ENCODE data around the gene TMPRSS2. TPM values are rescaled to one million over a fixed set of nuclear protein-coding genes. Genes with fewer than 3 reads are reported as not detected.

Gene TMPRSS2
- total and polyA plus RNA-seq, 9 of the 15 experiments (the other 6 are each of a cell fraction or from before 2014, with no cell fraction given), result 0.20 TPM; not detected in 8

DNA sequence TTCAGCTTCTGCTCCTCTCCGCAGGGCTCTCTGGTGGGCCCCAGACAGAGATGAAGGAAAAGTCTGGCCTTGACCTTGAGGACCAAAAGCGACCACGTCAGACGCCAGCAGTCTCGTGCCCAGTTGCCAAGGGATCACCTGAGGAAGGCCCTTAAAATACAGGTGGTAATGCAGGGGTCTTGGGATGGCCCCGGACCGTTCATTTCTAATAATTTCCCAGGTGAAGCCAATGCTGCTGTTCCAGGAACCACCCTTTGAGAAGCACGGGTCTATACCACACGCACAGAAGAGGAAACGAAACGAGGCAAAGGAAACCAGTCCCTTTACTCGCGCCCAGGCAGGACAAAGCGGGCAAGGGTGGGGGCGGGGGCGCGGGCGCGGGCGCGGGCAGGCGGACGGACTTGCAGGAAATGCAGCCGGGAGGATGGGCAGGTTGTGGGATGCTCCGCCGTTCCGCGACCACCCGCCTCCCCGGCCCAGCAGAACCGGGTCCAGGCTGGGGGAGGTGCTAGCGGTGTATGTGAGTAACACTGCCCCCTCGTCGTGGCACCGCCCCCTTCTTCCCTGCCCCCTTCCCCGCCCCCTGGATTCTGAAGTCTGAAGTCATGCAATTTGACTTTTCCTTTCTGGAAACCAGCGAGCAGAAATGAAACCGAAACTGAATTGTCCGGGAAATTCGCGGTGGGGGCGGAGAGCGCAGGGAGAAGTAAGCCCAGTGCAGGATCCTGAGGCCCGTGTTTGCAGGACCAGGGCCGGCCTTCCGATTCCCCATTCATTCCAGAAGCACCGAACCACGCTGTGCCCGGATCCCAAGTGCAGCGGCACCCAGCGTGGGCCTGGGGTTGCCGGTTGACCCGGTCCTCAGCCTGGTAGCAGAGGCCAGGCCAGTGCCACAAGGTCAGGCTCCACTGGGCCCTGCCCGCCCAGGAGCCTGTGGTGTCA lies 87.8 kb downstream of the TMPRSS2 start:
- peak overlapping the region; percentile 68 for H3K4me2 ChIP-seq (ENCODE audit: insufficient read depth, low read length)
- CTCF ChIA-PET (ENCODE audit: low intra/inter-chr PET ratio), result no interaction called here
- H3K9me3 ChIP-seq (replicated peaks; ENCODE audit: control insufficient read depth, insufficient read depth, low read depth, low read length), result no peaks in the 10 kb centered on the region
- H3K79me2 ChIP-seq (ENCODE audit: control insufficient read depth, insufficient read depth, low read length), result no peaks in the 10 kb centered on the region
- peaks cover 0 to 14% of the 10 kb centered on the region in 2 experiments; a peak in 1 of 5 replicates for H3K27me3 ChIP-seq (ENCODE audit: control insufficient read depth in 2 of 2, insufficient read depth in 2 of 2, low read length in 2 of 2)
- peak overlapping the region in 1 of 2 experiments; percentile 86; a peak in 3 of 4 replicates for H3K9ac ChIP-seq (ENCODE audit: insufficient read depth in 1 of 2, low read depth in 2 of 2, low read length in 2 of 2)
- no TSS peak for BruUV-seq (replicated peaks)
- FAIRE-seq (no peak), ATAC-seq (peak; percentile 79), DNase-seq (ENCODE audit: extremely low read depth in 1 of 4, low spot score in 3 of 4) (peak; percentile 25 to 54 (median 42))
- POLR2A ChIA-PET, result no interaction called here
- 11% methylated on average over 29 of the region's 54 CpGs for WGBS (ENCODE audit: insufficient coverage, low coverage, missing lambda C conversion rate)
- in situ Hi-C loops (cut with MboI) (no loop called here), intact Hi-C loops (cut with micrococcal nuclease) (no loop called here)
- H3K4me3 ChIP-seq, result peak overlapping the region; percentile 41
- peak overlapping the region; percentile 67; the same call in 1 of the 2 replicates for H2AFZ ChIP-seq (ENCODE audit: low read depth, low read length)
- no peaks in the 10 kb centered on the region; the same call in 1 of the 2 replicates for H4K20me1 ChIP-seq (replicated peaks; ENCODE audit: control insufficient read depth, insufficient read depth, low read length)
- peaks cover 0 to 10% of the 10 kb centered on the region in 2 experiments; a peak in 2 of 5 replicates for H3K4me1 ChIP-seq (replicated peaks in 1 of 2; ENCODE audit: control insufficient read depth in 2 of 2, insufficient read depth in 2 of 2, low read length in 2 of 2)
- H3K27ac ChIP-seq (ENCODE audit: extremely low read depth, low read depth, low read length), result no peak overlapping the region
- H3K9me1 ChIP-seq (ENCODE audit: control insufficient read depth, insufficient read depth, low read length), result no peaks in the 10 kb centered on the region
- no peaks in the 10 kb centered on the region for H3K36me3 ChIP-seq (ENCODE audit: control insufficient read depth, insufficient read depth, low read length)
- TF ChIP-seq, protein P1, sequence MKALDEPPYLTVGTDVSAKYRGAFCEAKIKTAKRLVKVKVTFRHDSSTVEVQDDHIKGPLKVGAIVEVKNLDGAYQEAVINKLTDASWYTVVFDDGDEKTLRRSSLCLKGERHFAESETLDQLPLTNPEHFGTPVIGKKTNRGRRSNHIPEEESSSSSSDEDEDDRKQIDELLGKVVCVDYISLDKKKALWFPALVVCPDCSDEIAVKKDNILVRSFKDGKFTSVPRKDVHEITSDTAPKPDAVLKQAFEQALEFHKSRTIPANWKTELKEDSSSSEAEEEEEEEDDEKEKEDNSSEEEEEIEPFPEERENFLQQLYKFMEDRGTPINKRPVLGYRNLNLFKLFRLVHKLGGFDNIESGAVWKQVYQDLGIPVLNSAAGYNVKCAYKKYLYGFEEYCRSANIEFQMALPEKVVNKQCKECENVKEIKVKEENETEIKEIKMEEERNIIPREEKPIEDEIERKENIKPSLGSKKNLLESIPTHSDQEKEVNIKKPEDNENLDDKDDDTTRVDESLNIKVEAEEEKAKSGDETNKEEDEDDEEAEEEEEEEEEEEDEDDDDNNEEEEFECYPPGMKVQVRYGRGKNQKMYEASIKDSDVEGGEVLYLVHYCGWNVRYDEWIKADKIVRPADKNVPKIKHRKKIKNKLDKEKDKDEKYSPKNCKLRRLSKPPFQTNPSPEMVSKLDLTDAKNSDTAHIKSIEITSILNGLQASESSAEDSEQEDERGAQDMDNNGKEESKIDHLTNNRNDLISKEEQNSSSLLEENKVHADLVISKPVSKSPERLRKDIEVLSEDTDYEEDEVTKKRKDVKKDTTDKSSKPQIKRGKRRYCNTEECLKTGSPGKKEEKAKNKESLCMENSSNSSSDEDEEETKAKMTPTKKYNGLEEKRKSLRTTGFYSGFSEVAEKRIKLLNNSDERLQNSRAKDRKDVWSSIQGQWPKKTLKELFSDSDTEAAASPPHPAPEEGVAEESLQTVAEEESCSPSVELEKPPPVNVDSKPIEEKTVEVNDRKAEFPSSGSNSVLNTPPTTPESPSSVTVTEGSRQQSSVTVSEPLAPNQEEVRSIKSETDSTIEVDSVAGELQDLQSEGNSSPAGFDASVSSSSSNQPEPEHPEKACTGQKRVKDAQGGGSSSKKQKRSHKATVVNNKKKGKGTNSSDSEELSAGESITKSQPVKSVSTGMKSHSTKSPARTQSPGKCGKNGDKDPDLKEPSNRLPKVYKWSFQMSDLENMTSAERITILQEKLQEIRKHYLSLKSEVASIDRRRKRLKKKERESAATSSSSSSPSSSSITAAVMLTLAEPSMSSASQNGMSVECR (CRISPR knock-in tag; IDR thresholded peaks at IDR 0.05), result no peak
- TF ChIP-seq NRF1 (conservative IDR thresholded peaks at IDR 0.05 in 1 of 2, IDR thresholded peaks at IDR 0.05 in 1 of 2), result 0 out of 4 replicates have a peak, but pooled peaks of 1 of the 2 experiments have one; percentile 20
- TF ChIP-seq, protein P2, sequence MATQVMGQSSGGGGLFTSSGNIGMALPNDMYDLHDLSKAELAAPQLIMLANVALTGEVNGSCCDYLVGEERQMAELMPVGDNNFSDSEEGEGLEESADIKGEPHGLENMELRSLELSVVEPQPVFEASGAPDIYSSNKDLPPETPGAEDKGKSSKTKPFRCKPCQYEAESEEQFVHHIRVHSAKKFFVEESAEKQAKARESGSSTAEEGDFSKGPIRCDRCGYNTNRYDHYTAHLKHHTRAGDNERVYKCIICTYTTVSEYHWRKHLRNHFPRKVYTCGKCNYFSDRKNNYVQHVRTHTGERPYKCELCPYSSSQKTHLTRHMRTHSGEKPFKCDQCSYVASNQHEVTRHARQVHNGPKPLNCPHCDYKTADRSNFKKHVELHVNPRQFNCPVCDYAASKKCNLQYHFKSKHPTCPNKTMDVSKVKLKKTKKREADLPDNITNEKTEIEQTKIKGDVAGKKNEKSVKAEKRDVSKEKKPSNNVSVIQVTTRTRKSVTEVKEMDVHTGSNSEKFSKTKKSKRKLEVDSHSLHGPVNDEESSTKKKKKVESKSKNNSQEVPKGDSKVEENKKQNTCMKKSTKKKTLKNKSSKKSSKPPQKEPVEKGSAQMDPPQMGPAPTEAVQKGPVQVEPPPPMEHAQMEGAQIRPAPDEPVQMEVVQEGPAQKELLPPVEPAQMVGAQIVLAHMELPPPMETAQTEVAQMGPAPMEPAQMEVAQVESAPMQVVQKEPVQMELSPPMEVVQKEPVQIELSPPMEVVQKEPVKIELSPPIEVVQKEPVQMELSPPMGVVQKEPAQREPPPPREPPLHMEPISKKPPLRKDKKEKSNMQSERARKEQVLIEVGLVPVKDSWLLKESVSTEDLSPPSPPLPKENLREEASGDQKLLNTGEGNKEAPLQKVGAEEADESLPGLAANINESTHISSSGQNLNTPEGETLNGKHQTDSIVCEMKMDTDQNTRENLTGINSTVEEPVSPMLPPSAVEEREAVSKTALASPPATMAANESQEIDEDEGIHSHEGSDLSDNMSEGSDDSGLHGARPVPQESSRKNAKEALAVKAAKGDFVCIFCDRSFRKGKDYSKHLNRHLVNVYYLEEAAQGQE (IDR thresholded peaks at IDR 0.05; ENCODE audit: borderline replicate concordance), result no peak
- TF ChIP-seq, protein P2 (CRISPR knock-in tag; IDR thresholded peaks at IDR 0.05; ENCODE audit: low read depth), result no peak
- TF ChIP-seq ZFX (CRISPR knock-in tag; IDR thresholded peaks at IDR 0.05), result peak; percentile 15; the same call in 1 of the 2 replicates
